GM18870 (cell line): ENCODE results near the gene SBNO1.
"Not testable (repeated sequence)": the region's sequence is repeated elsewhere in the genome, so short reads cannot be mapped to it uniquely, and the experiment has no call there.

Experiments used
- ATAC-seq: cut with Tn5 transposase; IDR thresholded peaks from one replicate; pipeline ENCODE4 v1.9.1; 2021; ENCODE audit warnings: moderate library complexity; ENCODE audit not compliant: unreplicated experiment

Gene SBNO1

DNA sequence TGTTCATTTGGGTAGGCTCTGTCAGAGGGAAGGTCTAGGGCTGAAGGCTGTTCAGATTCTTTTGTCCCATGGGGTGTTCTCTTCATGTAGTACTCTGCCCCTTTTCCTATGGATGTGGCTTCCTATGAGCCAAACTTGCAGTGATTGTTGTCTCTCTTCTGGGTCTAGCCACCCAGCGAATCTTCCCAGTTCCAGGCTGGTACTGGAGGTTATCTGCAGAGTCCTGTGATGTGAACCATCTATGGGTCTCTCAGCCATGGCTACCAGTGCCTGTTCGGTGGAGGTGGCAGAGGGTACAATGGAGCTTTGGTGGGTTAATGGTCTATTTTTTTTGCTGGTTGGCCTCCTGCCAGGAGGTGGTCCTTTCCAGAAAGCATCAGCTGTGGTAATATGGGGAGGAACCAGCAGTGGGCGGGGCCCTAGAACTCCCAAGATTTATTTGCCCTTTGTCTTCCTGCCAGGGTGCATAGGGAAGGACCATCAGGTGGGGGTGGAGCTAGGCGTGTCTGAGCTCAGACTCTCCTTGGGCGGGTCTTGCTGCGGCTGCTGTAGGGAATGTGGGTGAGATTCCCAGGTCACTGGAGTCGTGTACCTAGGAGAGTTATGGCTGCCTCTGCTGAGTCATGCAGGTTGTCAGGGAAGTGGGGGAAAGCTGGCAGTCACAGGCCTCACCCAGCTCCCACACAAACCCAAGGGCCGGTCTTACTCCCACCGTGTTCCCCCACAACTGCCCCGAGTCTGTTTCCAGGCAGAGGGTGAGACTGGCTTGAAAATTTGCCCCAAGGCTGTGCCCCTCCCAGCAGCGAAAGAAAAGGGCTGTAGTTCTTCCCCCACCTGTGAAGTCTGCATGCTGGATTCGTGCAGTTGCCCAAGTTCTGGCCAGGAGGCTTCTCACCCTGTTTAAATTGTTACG, 113.9 kb downstream of the SBNO1 start:
- ATAC-seq = no peak

DNA sequence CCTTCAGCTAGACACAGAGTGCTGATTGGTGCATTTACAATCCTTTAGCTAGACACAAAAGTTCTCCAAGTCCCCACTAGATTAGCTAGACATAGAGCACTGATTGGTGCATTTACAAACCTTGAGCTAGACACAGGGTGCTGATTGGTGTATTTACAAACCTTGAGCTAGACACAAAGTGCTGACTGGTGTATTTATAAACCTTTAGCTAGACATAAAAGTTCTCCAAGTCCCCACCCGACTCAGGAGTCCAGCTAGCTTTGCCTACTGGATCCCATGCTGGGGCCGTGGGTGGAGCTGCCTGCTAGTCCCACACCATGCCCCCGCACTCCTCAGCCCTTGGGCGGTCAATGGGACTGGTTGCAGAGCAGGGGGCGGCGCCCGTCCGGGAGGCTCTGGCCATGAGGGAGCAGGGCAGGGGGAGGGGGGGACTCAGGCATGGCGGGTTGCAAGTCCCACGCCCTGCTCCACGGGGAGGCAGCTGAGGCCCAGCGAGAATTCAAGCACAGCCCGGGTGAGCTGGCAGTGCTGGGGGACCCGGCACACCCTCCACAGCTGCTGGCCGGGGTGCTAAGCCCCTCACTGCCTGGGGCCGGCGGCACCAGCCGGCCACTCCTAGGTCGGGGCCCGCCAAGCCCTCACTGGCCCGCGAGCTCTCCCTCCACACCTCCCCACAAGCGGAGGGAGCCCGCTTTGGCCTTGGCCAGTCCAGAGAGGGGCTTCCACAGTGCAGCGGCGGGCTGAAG, 115.5 kb downstream of the SBNO1 start:
- not testable (repeated sequence) for ATAC-seq

DNA sequence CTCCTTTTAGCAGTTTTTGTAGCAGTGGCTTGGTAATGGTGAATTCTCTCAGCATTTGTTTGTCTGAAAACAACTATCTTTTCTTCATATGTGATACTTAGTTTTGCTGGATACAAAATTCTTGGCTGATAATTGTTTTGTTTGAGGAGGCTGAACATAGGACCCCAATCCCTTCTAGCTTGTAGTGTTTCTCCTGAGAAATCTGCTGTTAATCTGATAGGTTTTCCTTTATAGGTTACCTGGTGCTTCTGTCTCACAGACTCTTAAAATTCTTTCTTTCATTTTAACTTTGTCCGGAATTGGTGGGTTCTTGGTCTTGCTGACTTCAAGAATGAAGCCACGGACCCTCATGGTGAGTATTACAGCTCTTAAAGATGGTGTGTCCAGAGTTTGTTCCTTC, 116.5 kb downstream of the SBNO1 start:
- ATAC-seq = not testable (repeated sequence)

DNA sequence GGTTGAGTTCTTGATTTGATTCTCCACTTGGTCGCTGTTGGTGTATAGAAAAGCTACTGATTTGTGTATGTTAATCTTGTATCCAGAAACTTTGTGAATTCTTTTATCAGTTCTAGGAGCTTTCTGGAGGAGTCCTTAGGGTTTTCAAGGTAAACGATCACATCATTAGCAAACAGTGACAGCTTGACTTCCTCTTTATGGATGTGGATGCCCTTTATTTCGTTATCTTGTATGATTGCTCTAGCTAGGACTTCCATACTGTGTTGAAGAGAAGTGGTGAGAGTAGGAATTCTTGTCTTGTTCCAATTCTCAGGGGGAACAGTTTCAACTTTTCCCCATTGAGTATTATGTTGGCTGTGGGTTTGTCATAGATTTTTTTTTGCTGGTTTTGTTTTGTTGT, 119.0 kb downstream of the SBNO1 start:
- no peak for ATAC-seq

DNA sequence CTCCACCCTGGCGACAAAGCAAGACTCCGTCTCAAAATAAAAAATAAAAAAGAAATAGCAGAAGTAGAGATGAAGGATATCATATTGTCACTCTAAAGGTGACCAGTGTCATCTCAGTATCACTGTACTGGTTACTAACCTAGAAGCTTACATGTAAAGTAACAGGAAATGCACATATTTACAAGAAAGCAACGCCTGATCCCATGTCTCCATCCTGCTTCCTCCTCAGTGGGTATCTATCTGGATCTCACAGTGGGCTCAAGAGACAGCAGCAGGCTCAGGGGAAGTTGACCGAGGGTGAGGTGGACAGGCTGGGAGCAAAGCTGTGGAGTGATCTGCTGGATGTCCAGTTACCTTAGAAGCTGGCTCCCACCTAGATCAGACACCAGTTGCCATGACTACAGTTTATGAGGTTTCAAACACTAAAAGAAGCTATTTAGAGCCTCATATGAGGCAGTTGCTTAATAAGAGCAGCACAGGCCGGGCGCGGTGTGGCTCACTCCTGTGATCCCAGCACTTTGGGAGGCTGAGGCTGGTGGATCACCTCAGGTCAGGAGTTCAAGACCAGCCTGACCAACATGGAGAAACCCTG, 120.9 kb downstream of the SBNO1 start:
- ATAC-seq = no peak

DNA sequence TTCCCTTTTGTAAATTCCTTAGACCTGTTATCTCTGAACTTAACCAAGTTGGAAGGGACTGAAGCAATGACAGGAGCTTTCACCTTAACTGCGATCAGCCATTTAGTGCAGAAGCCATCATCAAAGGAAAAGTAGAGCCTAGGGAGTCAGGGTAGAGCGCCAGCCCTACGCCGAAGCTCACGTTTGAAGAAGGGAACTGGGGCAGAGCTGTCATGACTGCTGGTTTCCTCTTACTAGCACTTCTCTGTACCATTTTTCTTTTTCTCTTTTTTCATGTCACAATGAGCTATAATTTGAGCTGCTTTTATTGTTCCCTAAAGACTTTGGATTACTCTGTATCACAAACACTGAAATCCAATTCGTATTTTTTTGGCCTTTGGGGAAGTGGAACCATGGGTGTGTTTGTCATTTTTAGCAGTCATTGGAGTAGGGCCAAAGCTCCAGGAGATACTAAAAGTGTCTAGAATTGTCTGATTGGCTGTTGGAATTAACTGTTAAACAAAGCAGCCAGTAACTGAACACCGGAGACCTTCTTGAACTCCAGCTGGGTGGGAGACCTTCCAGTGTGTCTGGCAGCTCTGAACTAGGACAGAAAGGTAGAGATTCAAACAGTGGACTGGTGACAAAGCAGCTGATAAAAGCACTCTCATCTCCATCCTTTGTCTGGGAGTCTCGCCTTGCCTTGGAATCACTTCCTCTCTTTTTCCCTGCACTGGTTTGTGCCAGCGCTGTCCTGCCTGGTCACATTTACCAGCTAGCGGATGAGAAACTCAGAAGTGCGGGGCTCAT, 122.3 kb downstream of the SBNO1 start:
- ATAC-seq = no peak
